ENCODE measurements around the gene COX6A1. TPM values are rescaled to one million over a fixed set of nuclear protein-coding genes. Genes with fewer than 3 reads are reported as not detected.

COX6A1 gene
- total and polyA plus RNA-seq, 2 of the 13 experiments (the other 11 are each of a cell fraction or from before 2014, with no cell fraction given), result 542 to 673 TPM

DNA sequence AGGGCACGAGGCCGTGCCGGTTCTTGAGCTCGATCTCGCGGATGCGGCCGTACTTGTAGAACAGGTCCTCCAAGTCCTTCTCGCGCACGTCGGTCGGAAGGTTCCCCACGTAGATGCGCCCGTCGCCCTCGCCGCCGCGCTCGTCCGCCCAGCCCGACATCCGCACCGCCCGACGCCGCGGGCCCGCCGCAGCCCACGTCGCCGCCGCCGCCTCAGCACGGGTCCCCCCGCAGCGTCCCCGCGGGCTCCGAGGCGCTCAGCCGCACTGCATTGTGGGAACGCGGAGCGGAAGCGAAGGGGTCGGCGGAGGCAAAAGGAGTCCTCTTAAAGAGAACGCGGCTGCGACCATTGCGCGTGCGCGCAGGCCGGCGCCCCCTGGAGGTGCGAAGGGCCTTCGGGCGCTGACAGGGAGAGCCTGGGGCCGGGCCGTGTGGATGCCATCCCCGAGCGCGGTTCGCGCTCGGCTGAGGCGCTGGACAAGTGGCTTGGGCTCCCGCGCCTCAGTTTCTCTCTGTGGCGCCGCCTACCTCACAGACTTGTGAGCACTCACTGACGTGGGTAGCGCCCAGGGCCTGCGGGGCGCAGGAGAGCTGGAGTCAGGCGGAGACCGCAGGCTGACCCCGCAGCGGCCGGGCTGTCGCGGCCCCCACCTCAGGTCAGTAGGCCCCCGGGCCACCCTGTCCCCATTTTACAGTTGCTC, 31.7 kb downstream of the COX6A1 start, which contains the start of gene SRSF9 (continued):
- TF ChIP-seq ZNF451 (CRISPR knock-in tag; IDR thresholded peaks at IDR 0.05) (no peak; the same call in 1 of the 2 replicates), SCMH1 (CRISPR knock-in tag; IDR thresholded peaks at IDR 0.05; ENCODE audit: borderline replicate concordance) (no peak), ZNF207 (IDR thresholded peaks at IDR 0.05; ENCODE audit: borderline replicate concordance) (no peak), KAT7 (CRISPR knock-in tag; IDR thresholded peaks at IDR 0.05; ENCODE audit: borderline replicate concordance) (peak; percentile 90; the same call in 1 of the 2 replicates), ZNF687 (CRISPR knock-in tag; IDR thresholded peaks at IDR 0.05) (peak; percentile 92), ATF1 (CRISPR knock-in tag; IDR thresholded peaks at IDR 0.05) (no peak), PCBP2 (optimal IDR thresholded peaks at IDR 0.05; ENCODE audit: low read depth, low read length, poor library complexity, severe bottlenecking) (no peak), MAFK (conservative IDR thresholded peaks at IDR 0.05 in 1 of 2, IDR thresholded peaks at IDR 0.05 in 1 of 2; ENCODE audit: low read length in 2 of 2) (no peak), ZNF510 (CRISPR knock-in tag; IDR thresholded peaks at IDR 0.05; ENCODE audit: low read depth) (no peak), PRMT3 (CRISPR knock-in tag; IDR thresholded peaks at IDR 0.05; ENCODE audit: borderline replicate concordance, low read depth) (no peak), KDM3A (CRISPR knock-in tag; IDR thresholded peaks at IDR 0.05; ENCODE audit: low read depth) (0 out of 2 replicates have a peak, but pooled peaks have one; percentile 58), MIER3 (CRISPR knock-in tag; IDR thresholded peaks at IDR 0.05; ENCODE audit: borderline replicate concordance) (peak; percentile 30; the same call in 1 of the 2 replicates), IRX3 (CRISPR knock-in tag; IDR thresholded peaks at IDR 0.05; ENCODE audit: borderline replicate concordance, low read depth) (peak; percentile 90)
- TF ChIP-seq, protein P1, sequence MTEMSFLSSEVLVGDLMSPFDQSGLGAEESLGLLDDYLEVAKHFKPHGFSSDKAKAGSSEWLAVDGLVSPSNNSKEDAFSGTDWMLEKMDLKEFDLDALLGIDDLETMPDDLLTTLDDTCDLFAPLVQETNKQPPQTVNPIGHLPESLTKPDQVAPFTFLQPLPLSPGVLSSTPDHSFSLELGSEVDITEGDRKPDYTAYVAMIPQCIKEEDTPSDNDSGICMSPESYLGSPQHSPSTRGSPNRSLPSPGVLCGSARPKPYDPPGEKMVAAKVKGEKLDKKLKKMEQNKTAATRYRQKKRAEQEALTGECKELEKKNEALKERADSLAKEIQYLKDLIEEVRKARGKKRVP (CRISPR knock-in tag; IDR thresholded peaks at IDR 0.05), result no peak
- TF ChIP-seq, protein P2, sequence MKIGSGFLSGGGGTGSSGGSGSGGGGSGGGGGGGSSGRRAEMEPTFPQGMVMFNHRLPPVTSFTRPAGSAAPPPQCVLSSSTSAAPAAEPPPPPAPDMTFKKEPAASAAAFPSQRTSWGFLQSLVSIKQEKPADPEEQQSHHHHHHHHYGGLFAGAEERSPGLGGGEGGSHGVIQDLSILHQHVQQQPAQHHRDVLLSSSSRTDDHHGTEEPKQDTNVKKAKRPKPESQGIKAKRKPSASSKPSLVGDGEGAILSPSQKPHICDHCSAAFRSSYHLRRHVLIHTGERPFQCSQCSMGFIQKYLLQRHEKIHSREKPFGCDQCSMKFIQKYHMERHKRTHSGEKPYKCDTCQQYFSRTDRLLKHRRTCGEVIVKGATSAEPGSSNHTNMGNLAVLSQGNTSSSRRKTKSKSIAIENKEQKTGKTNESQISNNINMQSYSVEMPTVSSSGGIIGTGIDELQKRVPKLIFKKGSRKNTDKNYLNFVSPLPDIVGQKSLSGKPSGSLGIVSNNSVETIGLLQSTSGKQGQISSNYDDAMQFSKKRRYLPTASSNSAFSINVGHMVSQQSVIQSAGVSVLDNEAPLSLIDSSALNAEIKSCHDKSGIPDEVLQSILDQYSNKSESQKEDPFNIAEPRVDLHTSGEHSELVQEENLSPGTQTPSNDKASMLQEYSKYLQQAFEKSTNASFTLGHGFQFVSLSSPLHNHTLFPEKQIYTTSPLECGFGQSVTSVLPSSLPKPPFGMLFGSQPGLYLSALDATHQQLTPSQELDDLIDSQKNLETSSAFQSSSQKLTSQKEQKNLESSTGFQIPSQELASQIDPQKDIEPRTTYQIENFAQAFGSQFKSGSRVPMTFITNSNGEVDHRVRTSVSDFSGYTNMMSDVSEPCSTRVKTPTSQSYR (CRISPR knock-in tag; IDR thresholded peaks at IDR 0.05; ENCODE audit: borderline replicate concordance), result no peak
- TF ChIP-seq, protein P3, sequence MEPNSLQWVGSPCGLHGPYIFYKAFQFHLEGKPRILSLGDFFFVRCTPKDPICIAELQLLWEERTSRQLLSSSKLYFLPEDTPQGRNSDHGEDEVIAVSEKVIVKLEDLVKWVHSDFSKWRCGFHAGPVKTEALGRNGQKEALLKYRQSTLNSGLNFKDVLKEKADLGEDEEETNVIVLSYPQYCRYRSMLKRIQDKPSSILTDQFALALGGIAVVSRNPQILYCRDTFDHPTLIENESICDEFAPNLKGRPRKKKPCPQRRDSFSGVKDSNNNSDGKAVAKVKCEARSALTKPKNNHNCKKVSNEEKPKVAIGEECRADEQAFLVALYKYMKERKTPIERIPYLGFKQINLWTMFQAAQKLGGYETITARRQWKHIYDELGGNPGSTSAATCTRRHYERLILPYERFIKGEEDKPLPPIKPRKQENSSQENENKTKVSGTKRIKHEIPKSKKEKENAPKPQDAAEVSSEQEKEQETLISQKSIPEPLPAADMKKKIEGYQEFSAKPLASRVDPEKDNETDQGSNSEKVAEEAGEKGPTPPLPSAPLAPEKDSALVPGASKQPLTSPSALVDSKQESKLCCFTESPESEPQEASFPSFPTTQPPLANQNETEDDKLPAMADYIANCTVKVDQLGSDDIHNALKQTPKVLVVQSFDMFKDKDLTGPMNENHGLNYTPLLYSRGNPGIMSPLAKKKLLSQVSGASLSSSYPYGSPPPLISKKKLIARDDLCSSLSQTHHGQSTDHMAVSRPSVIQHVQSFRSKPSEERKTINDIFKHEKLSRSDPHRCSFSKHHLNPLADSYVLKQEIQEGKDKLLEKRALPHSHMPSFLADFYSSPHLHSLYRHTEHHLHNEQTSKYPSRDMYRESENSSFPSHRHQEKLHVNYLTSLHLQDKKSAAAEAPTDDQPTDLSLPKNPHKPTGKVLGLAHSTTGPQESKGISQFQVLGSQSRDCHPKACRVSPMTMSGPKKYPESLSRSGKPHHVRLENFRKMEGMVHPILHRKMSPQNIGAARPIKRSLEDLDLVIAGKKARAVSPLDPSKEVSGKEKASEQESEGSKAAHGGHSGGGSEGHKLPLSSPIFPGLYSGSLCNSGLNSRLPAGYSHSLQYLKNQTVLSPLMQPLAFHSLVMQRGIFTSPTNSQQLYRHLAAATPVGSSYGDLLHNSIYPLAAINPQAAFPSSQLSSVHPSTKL (CRISPR knock-in tag; IDR thresholded peaks at IDR 0.05), result peak; percentile 56

Data from HepG2 (cell line).